HepG2 (cell line): ENCODE results near the gene TARBP2.

Experiments
- FOXJ3 ChIP-seq: sonication (generic); formaldehyde crosslinking; IDR thresholded peaks from 2 replicates; pipeline ENCODE4 v1.4.0; 2020; ENCODE audit warnings: missing genetic modification reagents, mild to moderate bottlenecking, borderline replicate concordance
- JUND ChIP-seq: sonication (generic); formaldehyde crosslinking; IDR thresholded peaks from 2 replicates; pipeline ENCODE4 v1.8.0; 2022; ENCODE audit warnings: mild to moderate bottlenecking, missing genetic modification reagents
- KDM3A ChIP-seq: IDR thresholded peaks from 2 replicates; pipeline ENCODE4 v1.6.1; 2018; ENCODE audit warnings: low read depth, missing compliant biosample characterization
- KLF12 ChIP-seq: sonication (generic); formaldehyde crosslinking; IDR thresholded peaks from 2 replicates; pipeline ENCODE4 v1.4.0; 2020; ENCODE audit warnings: missing genetic modification reagents, borderline replicate concordance
- NFIB ChIP-seq: sonication (generic); formaldehyde crosslinking; IDR thresholded peaks from 2 replicates; pipeline ENCODE4 v1.9.0; 2021; ENCODE audit warnings: missing genetic modification reagents, mild to moderate bottlenecking, borderline replicate concordance
- NRL ChIP-seq: sonication (generic); formaldehyde crosslinking; IDR thresholded peaks from 2 replicates; pipeline ENCODE4 v1.5.0; 2020; ENCODE audit warnings: missing genetic modification reagents, mild to moderate bottlenecking, moderate library complexity, borderline replicate concordance
- PHB2 ChIP-seq: fragments of 450-650 bp; IDR thresholded peaks from 2 replicates; pipeline ENCODE4 v1.6.1; 2018; ENCODE audit not compliant: partially characterized antibody
- RFX5 ChIP-seq: IDR thresholded peaks from 2 replicates; pipeline ENCODE4 v1.6.1; 2011; ENCODE audit warnings: low read depth, low read length, improper control_type of control experiment
- TCF7L2 ChIP-seq: IDR thresholded peaks from 2 replicates; pipeline ENCODE4 v1.6.1; 2011; ENCODE audit warnings: mild to moderate bottlenecking, low read depth, low read length, moderate library complexity
- ZNF253 ChIP-seq: sonication (generic); formaldehyde crosslinking; IDR thresholded peaks from 2 replicates; pipeline ENCODE4 v1.8.0; 2022; ENCODE audit warnings: mild to moderate bottlenecking, missing genetic modification reagents, borderline replicate concordance
- TF ChIP-seq, protein P1 (sequence below): IDR thresholded peaks from 2 replicates; pipeline ENCODE4 v1.6.1; 2016; ENCODE audit warnings: missing biosample characterization, missing genetic modification reagents, low read depth
- TF ChIP-seq, protein P2 (sequence below): sonication (generic); formaldehyde crosslinking; IDR thresholded peaks from 2 replicates; pipeline ENCODE4 v1.4.0; 2020; ENCODE audit warnings: missing genetic modification reagents
- TF ChIP-seq, protein P3 (sequence below): sonication (generic); formaldehyde crosslinking; IDR thresholded peaks from 2 replicates; pipeline ENCODE4 v1.5.0; 2020; ENCODE audit warnings: mild to moderate bottlenecking, missing genetic modification reagents, moderate library complexity
- TF ChIP-seq, protein P4 (sequence below): IDR thresholded peaks from 2 replicates; pipeline ENCODE4 v1.6.1; 2016

DNA sequence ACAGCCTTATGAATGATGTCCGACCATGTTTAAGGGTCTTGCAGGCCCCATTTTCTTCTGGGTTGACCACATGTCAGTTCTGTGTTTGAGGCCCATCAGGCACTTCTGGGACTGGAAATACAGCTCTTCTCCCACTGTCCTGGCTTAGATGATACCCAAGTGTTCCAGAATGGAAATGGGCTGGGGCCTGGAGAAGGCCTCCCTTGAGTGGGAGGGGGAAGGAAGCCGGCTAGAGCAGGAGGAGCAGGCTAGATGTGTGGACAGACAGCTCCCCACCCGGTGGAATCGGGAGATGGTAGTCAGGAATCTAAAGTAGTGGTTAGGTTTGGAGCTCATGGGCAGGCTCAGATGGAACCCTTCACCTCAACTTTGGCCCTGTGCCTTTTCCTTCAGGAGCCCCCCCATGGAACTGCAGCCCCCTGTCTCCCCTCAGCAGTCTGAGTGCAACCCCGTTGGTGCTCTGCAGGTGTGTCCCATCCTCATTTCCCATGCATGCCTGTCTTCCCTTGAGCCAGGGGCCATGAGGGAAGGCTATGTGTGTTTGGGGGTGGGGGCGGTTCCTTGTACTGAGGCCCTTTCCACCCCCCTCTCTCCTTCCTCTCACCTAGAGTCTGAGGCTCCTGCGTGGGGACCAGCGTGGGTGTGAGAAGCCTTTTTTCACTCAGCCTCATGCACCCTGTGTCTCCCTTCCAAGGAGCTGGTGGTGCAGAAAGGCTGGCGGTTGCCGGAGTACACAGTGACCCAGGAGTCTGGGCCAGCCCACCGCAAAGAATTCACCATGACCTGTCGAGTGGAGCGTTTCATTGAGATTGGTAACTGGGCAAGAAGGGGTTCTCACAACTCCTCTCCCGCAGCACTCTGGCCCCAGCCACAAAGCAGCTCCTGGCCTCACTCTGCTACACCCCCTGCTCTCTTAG, 3.2 kb downstream of the TARBP2 start:
- TF ChIP-seq KDM3A = no peak
- no peak for TF ChIP-seq RFX5
- TF ChIP-seq, protein P1, sequence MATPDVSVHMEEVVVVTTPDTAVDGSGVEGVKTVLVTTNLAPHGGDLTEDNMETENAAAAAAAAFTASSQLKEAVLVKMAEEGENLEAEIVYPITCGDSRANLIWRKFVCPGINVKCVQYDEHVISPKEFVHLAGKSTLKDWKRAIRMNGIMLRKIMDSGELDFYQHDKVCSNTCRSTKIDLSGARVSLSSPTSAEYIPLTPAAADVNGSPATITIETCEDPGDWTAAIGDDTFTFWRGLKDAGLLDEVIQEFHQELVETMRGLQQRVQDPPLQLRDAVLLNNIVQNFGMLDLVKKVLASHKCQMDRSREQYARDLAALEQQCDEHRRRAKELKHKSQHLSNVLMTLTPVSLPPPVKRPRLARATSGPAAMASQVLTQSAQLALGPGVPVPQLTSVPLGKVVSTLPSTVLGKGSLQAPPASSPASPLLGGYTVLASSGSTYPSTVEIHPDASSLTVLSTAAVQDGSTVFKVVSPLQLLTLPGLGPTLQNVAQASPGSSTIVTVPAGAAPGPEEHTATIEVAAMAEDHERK (CRISPR knock-in tag) = no peak
- no peak for TF ChIP-seq ZNF253 (CRISPR knock-in tag)
- TF ChIP-seq JUND (CRISPR knock-in tag) = no peak
- no peak for TF ChIP-seq NRL (CRISPR knock-in tag)
- no peak for TF ChIP-seq TCF7L2
- TF ChIP-seq, protein P2, sequence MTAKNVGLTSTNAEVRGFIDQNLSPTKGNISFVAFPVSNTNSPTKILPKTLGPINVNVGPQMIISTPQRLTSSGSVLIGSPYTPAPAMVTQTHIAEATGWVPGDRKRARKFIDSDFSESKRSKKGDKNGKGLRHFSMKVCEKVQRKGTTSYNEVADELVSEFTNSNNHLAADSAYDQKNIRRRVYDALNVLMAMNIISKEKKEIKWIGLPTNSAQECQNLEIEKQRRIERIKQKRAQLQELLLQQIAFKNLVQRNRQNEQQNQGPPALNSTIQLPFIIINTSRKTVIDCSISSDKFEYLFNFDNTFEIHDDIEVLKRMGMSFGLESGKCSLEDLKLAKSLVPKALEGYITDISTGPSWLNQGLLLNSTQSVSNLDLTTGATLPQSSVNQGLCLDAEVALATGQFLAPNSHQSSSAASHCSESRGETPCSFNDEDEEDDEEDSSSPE = no peak
- TF ChIP-seq, protein P3, sequence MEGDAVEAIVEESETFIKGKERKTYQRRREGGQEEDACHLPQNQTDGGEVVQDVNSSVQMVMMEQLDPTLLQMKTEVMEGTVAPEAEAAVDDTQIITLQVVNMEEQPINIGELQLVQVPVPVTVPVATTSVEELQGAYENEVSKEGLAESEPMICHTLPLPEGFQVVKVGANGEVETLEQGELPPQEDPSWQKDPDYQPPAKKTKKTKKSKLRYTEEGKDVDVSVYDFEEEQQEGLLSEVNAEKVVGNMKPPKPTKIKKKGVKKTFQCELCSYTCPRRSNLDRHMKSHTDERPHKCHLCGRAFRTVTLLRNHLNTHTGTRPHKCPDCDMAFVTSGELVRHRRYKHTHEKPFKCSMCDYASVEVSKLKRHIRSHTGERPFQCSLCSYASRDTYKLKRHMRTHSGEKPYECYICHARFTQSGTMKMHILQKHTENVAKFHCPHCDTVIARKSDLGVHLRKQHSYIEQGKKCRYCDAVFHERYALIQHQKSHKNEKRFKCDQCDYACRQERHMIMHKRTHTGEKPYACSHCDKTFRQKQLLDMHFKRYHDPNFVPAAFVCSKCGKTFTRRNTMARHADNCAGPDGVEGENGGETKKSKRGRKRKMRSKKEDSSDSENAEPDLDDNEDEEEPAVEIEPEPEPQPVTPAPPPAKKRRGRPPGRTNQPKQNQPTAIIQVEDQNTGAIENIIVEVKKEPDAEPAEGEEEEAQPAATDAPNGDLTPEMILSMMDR (CRISPR knock-in tag) = no peak
- TF ChIP-seq KLF12 (CRISPR knock-in tag) = no peak
- no peak for TF ChIP-seq NFIB (CRISPR knock-in tag)
- no peak for TF ChIP-seq PHB2
- TF ChIP-seq, protein P4, sequence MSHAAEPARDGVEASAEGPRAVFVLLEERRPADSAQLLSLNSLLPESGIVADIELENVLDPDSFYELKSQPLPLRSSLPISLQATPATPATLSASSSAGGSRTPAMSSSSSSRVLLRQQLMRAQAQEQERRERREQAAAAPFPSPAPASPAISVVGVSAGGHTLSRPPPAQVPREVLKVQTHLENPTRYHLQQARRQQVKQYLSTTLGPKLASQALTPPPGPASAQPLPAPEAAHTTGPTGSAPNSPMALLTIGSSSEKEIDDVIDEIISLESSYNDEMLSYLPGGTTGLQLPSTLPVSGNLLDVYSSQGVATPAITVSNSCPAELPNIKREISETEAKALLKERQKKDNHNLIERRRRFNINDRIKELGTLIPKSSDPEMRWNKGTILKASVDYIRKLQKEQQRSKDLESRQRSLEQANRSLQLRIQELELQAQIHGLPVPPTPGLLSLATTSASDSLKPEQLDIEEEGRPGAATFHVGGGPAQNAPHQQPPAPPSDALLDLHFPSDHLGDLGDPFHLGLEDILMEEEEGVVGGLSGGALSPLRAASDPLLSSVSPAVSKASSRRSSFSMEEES (CRISPR knock-in tag) = no peak
- no peak for TF ChIP-seq FOXJ3 (CRISPR knock-in tag)
